Fibroblast of lung (primary cell): Measurements from ENCODE around the gene ZNF281. TPM values are rescaled to one million over a fixed set of nuclear protein-coding genes. Genes with fewer than 3 reads are reported as not detected.

ENCODE experiments used
- DNase-seq, 2 donors: peaks; one replicate each; pipeline versions ENCODE4 v3.0.0 to v3.0.0-alpha.2; 2010; ENCODE audit warnings: low read depth in 2 of 2
- H2AFZ ChIP-seq: 2 replicates; pipeline ENCODE4 v1.5.1; 2012; ENCODE audit warnings: low read length, control low read depth, inconsistent platforms
- H3K27ac ChIP-seq: 2 replicates; pipeline ENCODE4 v1.5.1; 2011; ENCODE audit warnings: low read length, control low read depth; ENCODE audit not compliant: insufficient read depth
- H3K27me3 ChIP-seq: 2 replicates; pipeline ENCODE4 v1.5.1; 2011; ENCODE audit warnings: mild to moderate bottlenecking, low read length; ENCODE audit not compliant: control insufficient read depth, insufficient read depth
- H3K36me3 ChIP-seq: 2 replicates; pipeline ENCODE4 v1.5.1; 2011; ENCODE audit warnings: low read length; ENCODE audit not compliant: control insufficient read depth, insufficient read depth
- H3K4me1 ChIP-seq: 2 replicates; pipeline ENCODE4 v1.5.1; 2011; ENCODE audit warnings: low read length; ENCODE audit not compliant: control insufficient read depth, insufficient read depth; ENCODE audit errors: extremely low read depth
- H3K4me2 ChIP-seq: 2 replicates; pipeline ENCODE4 v1.5.1; 2011; ENCODE audit warnings: low read length, control low read depth; ENCODE audit not compliant: insufficient read depth; ENCODE audit errors: extremely low read depth
- H3K4me3 ChIP-seq, 4 experiments: fragments of 200-600 bp in 1 of 4; sonication (generic) in 1 of 4; replicated peaks in 1 of 4; 2 replicates each; pipeline ENCODE4 v1.5.1; 2011 to 2016; ENCODE audit warnings: low read length in 4 of 4, low read depth in 3 of 4, mild to moderate bottlenecking in 3 of 4, control low read depth in 2 of 4, inconsistent platforms in 1 of 4, mixed read lengths in 1 of 4; ENCODE audit not compliant: insufficient read depth in 1 of 4; ENCODE audit errors: control extremely low read depth in 1 of 4
- H3K79me2 ChIP-seq: 2 replicates; pipeline ENCODE4 v1.5.1; 2012; ENCODE audit warnings: mild to moderate bottlenecking, low read length, inconsistent platforms; ENCODE audit not compliant: control insufficient read depth, insufficient read depth
- H3K9ac ChIP-seq: 2 replicates; pipeline ENCODE4 v1.5.1; 2011; ENCODE audit warnings: mild to moderate bottlenecking, low read length, control low read depth; ENCODE audit not compliant: insufficient read depth
- H3K9me3 ChIP-seq: 2 replicates; pipeline ENCODE4 v1.5.1; 2012; ENCODE audit warnings: low read depth, low read length; ENCODE audit not compliant: control insufficient read depth, insufficient read depth
- H4K20me1 ChIP-seq: 2 replicates; pipeline ENCODE4 v1.5.1; 2011; ENCODE audit warnings: low read length; ENCODE audit not compliant: control insufficient read depth, insufficient read depth; ENCODE audit errors: extremely low read depth
- EZH2 ChIP-seq: IDR thresholded peaks from 2 replicates; pipeline ENCODE4 v1.5.1; 2012; ENCODE audit warnings: low read length, control low read depth, mild to moderate bottlenecking; ENCODE audit errors: missing control alignments
- polyA plus RNA-seq, 2 donors: library from polyadenylated mRNA; depleted of rRNA in 1 of 2; stranded (reverse) in 1 of 2; unstranded in 1 of 2; fragments of >200 nt; gene quantifications; 2 replicates each; pipeline ENCODE4 v1.2.1, GENCODE V29; 2011 to 2012; ENCODE audit warnings: missing spikeins in 1 of 2
- total RNA-seq: library from RNA; depleted of rRNA; stranded (reverse); fragments of >200 nt; gene quantifications from 2 replicates; pipeline ENCODE4 v1.2.1, GENCODE V29; 2014
- TF ChIP-seq, protein P1 (sequence below), 2 donors: IDR thresholded peaks in 1 of 2; conservative IDR thresholded peaks in 1 of 2; 1 replicate in 1 of 2; 2 replicates in 1 of 2; pipeline ENCODE4 v1.5.1; 2011 to 2012; ENCODE audit warnings: low read length in 2 of 2, control low read depth in 1 of 2, inconsistent platforms in 1 of 2, low read depth in 1 of 2, mild to moderate bottlenecking in 1 of 2

The ZNF281 gene
- total and polyA plus RNA-seq, 2 donors (not counting 1 experiment from before 2014, with no cell fraction given) = 14.0 to 39.0 TPM

DNA sequence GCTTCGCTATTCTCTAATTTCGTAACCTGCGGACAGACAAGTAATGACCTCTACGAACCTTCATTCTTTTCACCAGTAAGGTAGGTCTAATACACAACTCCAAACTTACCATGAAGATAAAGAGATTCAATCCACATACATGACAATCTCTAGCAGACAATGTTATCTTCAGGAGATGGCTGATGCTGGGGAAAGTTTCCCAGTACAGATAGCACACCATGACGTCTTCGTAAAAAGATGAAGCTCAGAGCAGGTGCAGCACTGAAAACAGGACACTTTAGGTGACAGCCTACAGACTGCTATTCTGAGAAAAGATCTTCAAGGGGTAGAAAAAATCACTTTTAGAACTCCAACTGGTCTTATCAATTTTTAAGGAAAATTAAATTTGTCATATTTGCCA, 41.3 kb downstream of the ZNF281 start:
- Histone ChIP-seq H3K4me3 (no peak overlapping the region), H3K4me1 (peaks cover 8% of the 10 kb centered on the region), H3K27me3 (no peaks in the 10 kb centered on the region), H2AFZ (no peak overlapping the region), H3K27ac (no peak overlapping the region), H4K20me1 (no peaks in the 10 kb centered on the region), H3K9ac (no peak overlapping the region), H3K36me3 (no peaks in the 10 kb centered on the region), H3K4me2 (no peak overlapping the region), H3K9me3 (no peaks in the 10 kb centered on the region), H3K79me2 (no peaks in the 10 kb centered on the region)
- no peak for TF ChIP-seq EZH2
- TF ChIP-seq, protein P1, sequence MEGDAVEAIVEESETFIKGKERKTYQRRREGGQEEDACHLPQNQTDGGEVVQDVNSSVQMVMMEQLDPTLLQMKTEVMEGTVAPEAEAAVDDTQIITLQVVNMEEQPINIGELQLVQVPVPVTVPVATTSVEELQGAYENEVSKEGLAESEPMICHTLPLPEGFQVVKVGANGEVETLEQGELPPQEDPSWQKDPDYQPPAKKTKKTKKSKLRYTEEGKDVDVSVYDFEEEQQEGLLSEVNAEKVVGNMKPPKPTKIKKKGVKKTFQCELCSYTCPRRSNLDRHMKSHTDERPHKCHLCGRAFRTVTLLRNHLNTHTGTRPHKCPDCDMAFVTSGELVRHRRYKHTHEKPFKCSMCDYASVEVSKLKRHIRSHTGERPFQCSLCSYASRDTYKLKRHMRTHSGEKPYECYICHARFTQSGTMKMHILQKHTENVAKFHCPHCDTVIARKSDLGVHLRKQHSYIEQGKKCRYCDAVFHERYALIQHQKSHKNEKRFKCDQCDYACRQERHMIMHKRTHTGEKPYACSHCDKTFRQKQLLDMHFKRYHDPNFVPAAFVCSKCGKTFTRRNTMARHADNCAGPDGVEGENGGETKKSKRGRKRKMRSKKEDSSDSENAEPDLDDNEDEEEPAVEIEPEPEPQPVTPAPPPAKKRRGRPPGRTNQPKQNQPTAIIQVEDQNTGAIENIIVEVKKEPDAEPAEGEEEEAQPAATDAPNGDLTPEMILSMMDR (conservative IDR thresholded peaks at IDR 0.05 in 1 of 2, IDR thresholded peaks at IDR 0.05 in 1 of 2; ENCODE audit: low read depth in 1 of 2, low read length in 2 of 2) = no peak
- DNase-seq = no peak

- Histone ChIP-seq H2AFZ (no peak overlapping the region), H3K36me3 (no peaks in the 10 kb centered on the region), H3K4me1 (peaks cover 8% of the 10 kb centered on the region), H3K4me3 (no peak overlapping the region), H3K27me3 (no peaks in the 10 kb centered on the region), H3K27ac (no peak overlapping the region), H3K9me3 (no peaks in the 10 kb centered on the region), H3K79me2 (no peaks in the 10 kb centered on the region), H4K20me1 (no peaks in the 10 kb centered on the region), H3K9ac (no peak overlapping the region), H3K4me2 (no peak overlapping the region)
- TF ChIP-seq EZH2 = no peak
- TF ChIP-seq, protein P1 (conservative IDR thresholded peaks at IDR 0.05 in 1 of 2, IDR thresholded peaks at IDR 0.05 in 1 of 2; ENCODE audit: low read depth in 1 of 2, low read length in 2 of 2) = no peak
- peak; percentile 65 to 97 for DNase-seq
Measured at GRCh38 chr1:200367841-200368534, 41.8 kb downstream of the ZNF281 start.

DNA sequence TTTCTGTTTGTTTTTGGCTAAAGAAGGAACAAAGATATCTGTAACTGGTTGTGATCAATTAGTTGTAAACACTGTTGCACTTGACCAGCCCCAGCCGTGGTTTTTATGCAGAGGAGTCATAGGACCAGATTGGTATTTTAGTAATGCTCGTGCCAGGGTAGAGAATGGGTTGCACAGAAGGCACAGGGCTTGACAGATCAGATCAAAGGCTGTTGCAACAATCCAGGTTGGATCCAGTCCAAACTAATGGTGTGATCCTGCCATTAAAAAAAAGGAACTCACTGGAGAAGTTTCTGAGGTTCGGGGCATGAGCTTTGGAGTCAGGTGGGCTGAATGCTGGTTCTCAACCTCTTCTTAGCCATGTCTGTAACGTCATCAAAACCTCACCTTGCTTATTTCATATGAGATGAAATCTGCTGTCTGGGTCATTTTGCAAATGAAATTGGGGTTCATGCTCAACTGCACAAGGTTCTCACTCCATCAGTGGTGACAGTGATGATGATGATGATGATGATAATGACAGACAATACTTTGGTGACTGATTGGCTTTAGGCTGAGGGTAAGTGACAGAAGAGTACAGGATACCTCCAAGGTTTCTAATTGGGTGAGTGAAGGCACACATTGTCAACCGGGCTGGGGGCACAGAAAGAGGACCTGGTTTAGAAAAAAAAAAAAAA, 43.1 kb downstream of the ZNF281 start:
- Histone ChIP-seq H4K20me1 (no peaks in the 10 kb centered on the region), H3K27ac (no peak overlapping the region), H2AFZ (no peak overlapping the region), H3K4me3 (no peak overlapping the region), H3K4me1 (peaks cover 8% of the 10 kb centered on the region), H3K36me3 (no peaks in the 10 kb centered on the region), H3K27me3 (no peaks in the 10 kb centered on the region), H3K9me3 (no peaks in the 10 kb centered on the region), H3K79me2 (no peaks in the 10 kb centered on the region), H3K4me2 (no peak overlapping the region), H3K9ac (no peak overlapping the region)
- no peak for DNase-seq
- TF ChIP-seq, protein P1 (conservative IDR thresholded peaks at IDR 0.05 in 1 of 2, IDR thresholded peaks at IDR 0.05 in 1 of 2; ENCODE audit: low read depth in 1 of 2, low read length in 2 of 2) = no peak
- TF ChIP-seq EZH2 = no peak
